Activated naive CD4-positive, alpha-beta T cell (primary cell): Measurements from ENCODE around the gene PLOD2.

Source experiments
- DNase-seq, 4 experiments: peaks; one replicate each; lab custom pipeline; 2025; lab: John Stamatoyannopoulos, UW

Gene PLOD2

DNA sequence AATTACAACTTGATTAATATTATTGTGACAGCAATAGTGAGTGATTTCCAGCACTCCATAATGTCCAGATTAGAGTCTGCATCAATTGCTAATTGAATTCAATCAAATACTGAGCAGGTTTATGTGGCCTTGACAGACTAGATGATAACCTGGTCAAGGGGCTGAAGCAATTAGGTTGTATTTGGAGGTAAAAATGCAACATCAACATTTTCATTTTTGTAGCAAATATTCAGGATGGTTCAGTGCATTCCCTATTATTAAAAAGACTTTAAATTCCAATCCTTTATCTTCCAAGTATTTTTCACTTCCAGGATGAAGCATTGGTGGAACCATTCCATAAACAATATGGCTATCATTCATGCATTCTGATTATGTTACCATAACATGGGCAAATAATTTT, 120.4 kb downstream of the PLOD2 start:
- DNase-seq = no peak

DNA sequence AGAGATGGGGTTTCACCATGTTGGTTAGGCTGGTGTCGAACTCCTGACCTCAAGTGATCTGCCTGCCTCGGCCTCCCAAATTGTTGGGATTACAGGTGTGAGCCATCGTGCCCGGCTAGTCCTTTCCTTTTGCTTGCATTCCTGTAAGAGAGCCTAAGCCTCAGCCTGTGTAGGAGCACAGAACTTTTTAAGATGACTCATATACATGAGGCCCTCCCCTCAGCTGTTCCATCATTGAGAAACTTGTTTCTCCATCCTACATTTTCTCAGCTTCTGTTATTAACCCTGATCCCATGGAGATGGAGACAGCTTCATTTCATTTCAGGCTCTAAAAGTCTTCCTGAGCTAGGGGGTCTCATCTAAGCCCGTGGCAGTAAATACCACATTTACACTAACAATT, 123.3 kb downstream of the PLOD2 start:
- no peak for DNase-seq

DNA sequence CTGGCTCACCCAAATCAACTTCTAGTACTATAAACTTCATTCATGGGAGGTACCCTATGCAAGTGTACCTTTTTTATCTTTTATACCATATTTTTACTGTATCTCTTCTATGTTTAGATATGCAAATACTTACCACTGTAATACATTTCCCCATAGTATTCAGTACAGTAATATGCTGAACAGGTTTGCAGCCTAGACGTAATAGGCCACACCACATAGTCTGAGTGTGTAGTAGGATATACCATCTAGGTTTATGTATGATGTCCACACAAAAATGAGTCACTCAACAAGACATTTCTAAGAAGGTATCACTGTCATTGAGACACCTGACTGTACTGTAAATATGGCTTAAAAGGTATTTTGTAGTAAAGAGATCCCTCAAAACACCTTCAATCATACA, 124.7 kb downstream of the PLOD2 start:
- no peak for DNase-seq

DNA sequence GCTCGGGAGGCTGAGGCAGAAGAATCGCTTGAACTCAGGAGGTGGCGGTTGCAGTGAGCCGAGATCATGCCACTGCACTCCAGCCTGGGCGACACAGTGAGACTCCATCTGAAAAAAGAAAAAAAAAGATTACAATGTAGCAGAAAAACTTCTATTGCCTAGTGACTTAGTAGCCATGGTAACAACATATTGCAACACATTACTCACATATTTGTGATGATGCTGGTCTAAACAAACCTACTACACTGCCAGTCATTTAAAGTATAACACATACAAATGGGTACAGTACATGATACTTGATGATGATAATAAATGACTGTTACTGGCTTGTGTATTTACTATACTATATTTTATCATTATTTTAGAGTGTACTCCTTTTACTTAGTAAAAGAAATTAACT, 125.6 kb downstream of the PLOD2 start:
- no peak for DNase-seq

DNA sequence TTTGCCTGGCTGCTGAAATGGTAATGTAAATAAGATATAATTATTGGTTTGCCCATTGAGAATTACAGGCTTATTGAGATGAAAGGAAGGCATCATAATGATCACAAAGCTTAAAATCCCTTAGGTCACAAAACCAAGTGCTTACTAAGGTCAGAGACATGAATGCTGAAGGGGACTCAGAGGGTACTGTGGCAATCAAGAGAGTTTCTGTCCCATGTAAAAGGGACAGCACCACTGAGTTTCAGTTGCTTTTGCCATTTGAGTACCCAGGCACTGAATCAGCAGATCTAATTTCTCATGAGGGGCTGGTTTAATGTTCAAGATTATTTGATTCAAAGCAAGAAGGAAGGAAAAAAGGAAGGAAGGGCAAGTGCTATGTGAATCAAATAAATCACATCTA, 127.0 kb downstream of the PLOD2 start:
- no peak for DNase-seq

DNA sequence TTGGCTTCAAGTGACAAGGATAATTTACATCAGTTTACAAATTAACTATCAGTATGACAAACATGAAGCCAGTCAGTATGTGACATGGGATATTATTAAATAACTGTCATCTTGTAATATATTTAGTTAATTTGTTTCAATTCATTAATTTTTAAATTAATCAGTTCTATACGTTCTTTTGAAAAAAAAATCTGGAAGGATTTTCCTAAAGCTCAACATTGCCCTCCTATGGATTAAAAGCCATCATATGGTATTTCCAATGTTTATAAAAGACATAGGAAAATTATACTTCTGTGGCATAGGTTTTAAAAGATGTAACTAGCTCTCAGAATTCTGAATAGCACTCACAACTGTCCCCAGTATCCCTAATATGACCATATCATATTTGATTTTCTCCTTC, 134.4 kb downstream of the PLOD2 start:
- DNase-seq = no peak

GRCh38 chr3:146024260-146024659, 136.7 kb downstream of the PLOD2 start:
- DNase-seq = no peak

DNA sequence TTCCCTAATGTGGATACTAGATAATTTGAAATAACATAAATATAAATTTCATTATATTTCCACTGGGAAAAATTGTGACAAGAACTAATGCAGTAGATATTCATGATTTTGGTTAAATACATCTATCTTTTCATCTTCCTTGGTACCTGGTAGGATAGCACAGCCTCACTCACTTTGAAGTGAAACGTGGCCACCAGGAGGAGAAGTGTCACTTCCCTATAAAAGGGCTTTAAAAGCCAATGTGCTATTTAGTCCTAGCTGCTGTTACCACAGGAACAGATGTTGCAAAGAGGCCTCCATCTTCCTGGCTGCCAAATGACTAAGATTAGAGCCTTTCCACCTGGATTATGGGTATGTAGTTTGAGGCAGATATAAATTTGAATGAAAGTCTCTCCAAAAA, 140.0 kb downstream of the PLOD2 start:
- no peak for DNase-seq

GRCh38 chr3:146019508-146019907, 141.5 kb downstream of the PLOD2 start:
- no peak for DNase-seq
